Lower leg skin (tissue), 3 donors: ENCODE data around the gene BZW2.

Source experiments
- CTCF ChIP-seq, 3 donors: fragments of 450-650 bp; IDR thresholded peaks; one replicate each; pipeline ENCODE4 v1.5.1; 2016; ENCODE audit warnings: antibody characterized with exemption in 3 of 3, mild to moderate bottlenecking in 3 of 3, moderate library complexity in 2 of 3
- POLR2A ChIP-seq, 2 donors: fragments of 450-650 bp; IDR thresholded peaks; one replicate each; pipeline ENCODE4 v1.6.1; 2016 to 2017; ENCODE audit warnings: antibody characterized with exemption in 2 of 2, mild to moderate bottlenecking in 1 of 2, moderate library complexity in 1 of 2

GRCh38 chr7:16644636-16645592 lies 1.1 kb upstream of the BZW2 start:
- TF ChIP-seq CTCF (IDR thresholded peaks at IDR 0.05) (no peak), POLR2A (IDR thresholded peaks at IDR 0.05) (no peak)
